Measurements from ENCODE around the gene HACD3.

The HACD3 gene

DNA sequence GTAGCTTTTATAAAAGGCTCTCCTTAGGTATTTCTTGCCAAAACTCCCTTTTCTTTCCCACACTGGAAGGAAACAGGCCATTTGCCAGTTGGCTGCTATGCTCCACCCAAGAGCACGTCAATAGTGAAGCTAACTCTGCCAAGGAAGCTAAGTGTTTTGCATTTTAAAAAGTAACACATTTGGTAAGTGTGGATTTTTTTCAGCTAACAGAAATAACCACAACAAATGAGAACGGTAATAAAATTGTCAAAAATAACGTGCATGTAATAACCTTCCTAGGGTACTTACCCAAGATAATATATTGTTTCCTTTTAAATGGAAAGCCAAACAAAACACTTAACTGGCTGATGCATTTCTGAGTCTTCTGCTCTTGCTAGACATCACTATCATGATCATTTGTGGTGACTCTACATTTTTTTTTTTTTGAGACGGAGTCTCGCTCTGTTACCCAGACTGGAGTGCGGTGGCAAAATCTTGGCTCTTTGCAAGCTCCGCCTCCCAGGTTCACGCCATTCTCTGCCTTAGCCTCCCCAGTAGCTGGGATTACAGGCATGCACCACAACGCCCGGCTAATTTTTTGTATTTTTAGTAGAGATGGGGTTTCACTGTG is 17.4 kb upstream of the HACD3 start:
- CTCF ChIA-PET, result no interaction called here
- DNase-seq (ENCODE audit: extremely low spot score), result no peak
- TF ChIP-seq FOXM1 (IDR thresholded peaks at IDR 0.05; ENCODE audit: borderline replicate concordance), result no peak
- TF ChIP-seq FOXA1 (IDR thresholded peaks at IDR 0.05), result no peak
- no peak for TF ChIP-seq LEF1 (IDR thresholded peaks at IDR 0.05; ENCODE audit: borderline replicate concordance)
- no peak for TF ChIP-seq ZNF384 (IDR thresholded peaks at IDR 0.05)
- TF ChIP-seq FOXK2 (IDR thresholded peaks at IDR 0.05), result no peak
- TF ChIP-seq ARNT (IDR thresholded peaks at IDR 0.05), result no peak
- TF ChIP-seq SP1 (IDR thresholded peaks at IDR 0.05), result no peak
- no peak for TF ChIP-seq PKNOX1 (IDR thresholded peaks at IDR 0.05)
- no peak for TF ChIP-seq CTBP1 (IDR thresholded peaks at IDR 0.05; ENCODE audit: borderline replicate concordance)
- no peak for TF ChIP-seq TARDBP (IDR thresholded peaks at IDR 0.05)
- no peak for TF ChIP-seq BHLHE40 (IDR thresholded peaks at IDR 0.05; ENCODE audit: borderline replicate concordance)
- TF ChIP-seq HDGF (IDR thresholded peaks at IDR 0.05; ENCODE audit: borderline replicate concordance), result no peak
- POLR2A ChIA-PET, result no interaction called here

GRCh38 chr15:65516997-65517865 is 13.0 kb upstream of the HACD3 start, which contains the start of gene DPP8:
TSS of gene DPP8 (minus strand) at chr15:65517689. CDS start at chr15:65512553, 5,136 bp downstream.
- 0 out of 2 replicates have a peak, but pooled peaks have one; percentile 2 for TF ChIP-seq L3MBTL2 (conservative IDR thresholded peaks at IDR 0.05)
- no peak for TF ChIP-seq NFRKB (IDR thresholded peaks at IDR 0.05)
- no peak for TF ChIP-seq BHLHE40 (IDR thresholded peaks at IDR 0.05; ENCODE audit: borderline replicate concordance)
- TF ChIP-seq FOXA1 (IDR thresholded peaks at IDR 0.05), result no peak
- TF ChIP-seq ARNT (IDR thresholded peaks at IDR 0.05), result no peak
- peak; percentile 92 for TF ChIP-seq ELF4 (IDR thresholded peaks at IDR 0.05)
- ChIA-PET POLR2A (interaction anchor here (0.6 to 2.4 kb wide), 12 partner anchors 9 to 213 kb away, joined by 3 to 6 read pairs (median 4); partner anchors contain the start of genes INTS14 and RNU5B-1), CTCF (interaction anchor here (0.7 kb wide), 1 partner anchor 441 kb away, joined by 3 read pairs; no protein-coding TSS in a partner anchor)
- peak; percentile 93 for DNase-seq (ENCODE audit: extremely low spot score)

GRCh38 chr15:65517866-65518207 is 12.4 kb upstream of the HACD3 start:
- ChIA-PET CTCF (interaction anchor here (1.0 kb wide), 1 partner anchor 13 kb away, joined by 4 read pairs; no protein-coding TSS in a partner anchor), POLR2A (interaction anchor here (1.5 to 2.4 kb wide), 2 partner anchors 97 to 213 kb away, joined by 4 to 5 read pairs; partner anchors contain the start of gene RNU5B-1)
- no peak for TF ChIP-seq LEF1 (IDR thresholded peaks at IDR 0.05; ENCODE audit: borderline replicate concordance)
- no peak for TF ChIP-seq CTBP1 (IDR thresholded peaks at IDR 0.05; ENCODE audit: borderline replicate concordance)
- DNase-seq (ENCODE audit: extremely low spot score), result no peak

- TF ChIP-seq ZNF384 (IDR thresholded peaks at IDR 0.05), result peak; percentile 78
- peak; percentile 64; the same call in 1 of the 2 replicates for TF ChIP-seq PKNOX1 (IDR thresholded peaks at IDR 0.05)
- TF ChIP-seq SUZ12 (IDR thresholded peaks at IDR 0.05), result no peak
- no peak for TF ChIP-seq TARDBP (IDR thresholded peaks at IDR 0.05)
- CTCF ChIA-PET, result interaction anchor here (0.6 to 1.0 kb wide), 2 partner anchors 12 to 253 kb away, joined by 4 read pairs; no protein-coding TSS in a partner anchor
- no peak for DNase-seq (ENCODE audit: extremely low spot score)
- POLR2A ChIA-PET, result interaction anchor here (1.2 to 2.4 kb wide), 3 partner anchors 9 to 214 kb away, joined by 4 to 5 read pairs (median 4); partner anchors contain the start of gene RNU5B-1
Observed at GRCh38 chr15:65518633-65519285, 11.5 kb upstream of the HACD3 start.

GRCh38 chr15:65521350-65521749 is 8.9 kb upstream of the HACD3 start:
- DNase-seq (ENCODE audit: extremely low spot score), result no peak
- CTCF ChIA-PET, result no interaction called here
- no peak for TF ChIP-seq FOXA1 (IDR thresholded peaks at IDR 0.05)
- TF ChIP-seq SP1 (IDR thresholded peaks at IDR 0.05), result no peak
- no peak for TF ChIP-seq CTBP1 (IDR thresholded peaks at IDR 0.05; ENCODE audit: borderline replicate concordance)
- no peak for TF ChIP-seq BHLHE40 (IDR thresholded peaks at IDR 0.05; ENCODE audit: borderline replicate concordance)
- no peak for TF ChIP-seq LEF1 (IDR thresholded peaks at IDR 0.05; ENCODE audit: borderline replicate concordance)
- no peak for TF ChIP-seq L3MBTL2 (conservative IDR thresholded peaks at IDR 0.05)
- no peak for TF ChIP-seq ELF4 (IDR thresholded peaks at IDR 0.05)
- POLR2A ChIA-PET, result interaction anchor here (2.7 kb wide), 1 partner anchor 9 kb away, joined by 13 read pairs; the partner anchor contains the start of gene HACD3

- CTCF ChIA-PET, result no interaction called here
- POLR2A ChIA-PET, result no interaction called here
- TF ChIP-seq TARDBP (IDR thresholded peaks at IDR 0.05) (no peak), CTBP1 (IDR thresholded peaks at IDR 0.05; ENCODE audit: borderline replicate concordance) (no peak), PKNOX1 (IDR thresholded peaks at IDR 0.05) (no peak), SUZ12 (IDR thresholded peaks at IDR 0.05) (no peak), BHLHE40 (IDR thresholded peaks at IDR 0.05; ENCODE audit: borderline replicate concordance) (no peak), FOXK2 (IDR thresholded peaks at IDR 0.05) (no peak), SP1 (IDR thresholded peaks at IDR 0.05) (no peak), L3MBTL2 (conservative IDR thresholded peaks at IDR 0.05) (no peak), LEF1 (IDR thresholded peaks at IDR 0.05; ENCODE audit: borderline replicate concordance) (no peak), ZNF384 (IDR thresholded peaks at IDR 0.05) (no peak), HDGF (IDR thresholded peaks at IDR 0.05; ENCODE audit: borderline replicate concordance) (no peak), FOXM1 (IDR thresholded peaks at IDR 0.05; ENCODE audit: borderline replicate concordance) (no peak), FOXA1 (IDR thresholded peaks at IDR 0.05) (no peak), NFRKB (IDR thresholded peaks at IDR 0.05) (no peak)
- DNase-seq (ENCODE audit: extremely low spot score), result no peak
Observed at GRCh38 chr15:65524226-65524625, 6.0 kb upstream of the HACD3 start.
